Spleen (tissue), 13 donors: Measurements from ENCODE around the gene GFER. TPM values are rescaled to one million over a fixed set of nuclear protein-coding genes. Genes with fewer than 3 reads are reported as not detected.
A peak's percentile ranks its signal among the peaks of the same experiment; 100 is the strongest.

Experiments used
- DNase-seq: peaks from one replicate; pipeline ENCODE4 v3.0.0-alpha.2; 2020
- H3K27ac ChIP-seq, 8 donors: fragments of 200-600 bp; sonication (generic) in 7 of 8; 1 replicate in 4 of 8; 2 replicates in 4 of 8; pipeline versions ENCODE4 v1.5.0 to v1.8.0; 2016 to 2021; ENCODE audit warnings: inconsistent platforms in 4 of 8, mild to moderate bottlenecking in 4 of 8, moderate library complexity in 1 of 8
- H3K27me3 ChIP-seq, 7 donors: fragments of 200-600 bp; sonication (generic) in 6 of 7; replicated peaks in 1 of 7; 1 replicate in 4 of 7; 2 replicates in 3 of 7; pipeline versions ENCODE4 v1.5.0 to v1.8.0; 2016 to 2021; ENCODE audit warnings: inconsistent platforms in 3 of 7, mild to moderate bottlenecking in 1 of 7
- H3K36me3 ChIP-seq, 6 donors: fragments of 200-600 bp; sonication (generic) in 5 of 6; 1 replicate in 4 of 6; 2 replicates in 2 of 6; pipeline versions ENCODE4 v1.5.0 to v1.8.0; 2016 to 2021; ENCODE audit warnings: inconsistent platforms in 2 of 6
- H3K4me1 ChIP-seq, 6 donors: fragments of 200-600 bp; sonication (generic) in 5 of 6; 1 replicate in 3 of 6; 2 replicates in 3 of 6; pipeline versions ENCODE4 v1.5.0 to v1.8.0; 2016 to 2021; ENCODE audit warnings: inconsistent platforms in 3 of 6
- H3K4me3 ChIP-seq, 8 donors: fragments of 200-600 bp; sonication (generic) in 7 of 8; 1 replicate in 4 of 8; 2 replicates in 4 of 8; pipeline versions ENCODE4 v1.5.0 to v1.8.0; 2016 to 2021; ENCODE audit warnings: inconsistent platforms in 4 of 8, mild to moderate bottlenecking in 4 of 8, moderate library complexity in 2 of 8
- H3K9me3 ChIP-seq, 8 donors: fragments of 200-600 bp; sonication (generic) in 7 of 8; 1 replicate in 4 of 8; 2 replicates in 4 of 8; pipeline versions ENCODE4 v1.5.0 to v1.8.0; 2016 to 2021; ENCODE audit warnings: inconsistent platforms in 4 of 8
- CTCF ChIP-seq, 11 experiments: fragments of 200-600 bp in 7 of 11; fragments of 450-650 bp in 4 of 11; sonication (generic) in 4 of 11; IDR thresholded peaks in 8 of 11; conservative IDR thresholded peaks in 3 of 11; 1 replicate in 7 of 11; 2 replicates in 4 of 11; pipeline versions ENCODE4 v1.4.0 to v1.8.0; 2016 to 2021; ENCODE audit warnings: antibody characterized with exemption in 11 of 11, inconsistent platforms in 4 of 11, mild to moderate bottlenecking in 1 of 11
- POLR2A ChIP-seq, 3 donors: fragments of 450-650 bp; IDR thresholded peaks; one replicate each; pipeline ENCODE4 v1.5.1; 2017; ENCODE audit warnings: antibody characterized with exemption in 3 of 3, mild to moderate bottlenecking in 1 of 3
- POLR2AphosphoS5 ChIP-seq, 3 donors: sonication (generic); formaldehyde crosslinking; IDR thresholded peaks; one replicate each; pipeline ENCODE4 v1.5.1; 2017; ENCODE audit warnings: antibody characterized with exemption in 3 of 3
- WGBS, 5 donors: extraction: QIAGEN DNeasy Blood & Tissue Kit in 3 of 5; methylation state at CpG; one replicate each; pipeline versions ENCODE4 v1.1.5 to v1.1.7; 2013 to 2018; 5-methylcytosine and 5-hydroxymethylcytosine counted together
- intact Hi-C: fragments of 100-400 bp; cut with DNase I; formaldehyde crosslinking; loops from one replicate; pipeline ENCODE4 v1.15.0; 2023; ENCODE audit warnings: low total_unique reads
- long read RNA-seq, 2 donors: transcript quantifications; one replicate each; lab custom pipeline, GENCODE V29; 2026
- polyA plus RNA-seq, 3 donors: library from polyadenylated mRNA; stranded (reverse); fragments of 200-250 nt; gene quantifications; one replicate each; pipeline ENCODE4 v1.2.1, GENCODE V29; 2013
- total RNA-seq, 7 donors: library from RNA; depleted of rRNA in 3 of 7; stranded (reverse); fragments of >200 nt in 3 of 7; fragmentation: NEBNext Ultra II Directional in 4 of 7; extraction: Animal tissue kit (Norgen Biotek cat#: 25700) in 4 of 7; gene quantifications; one replicate each; pipeline versions ENCODE4 v1.1.0 to v1.2.1, GENCODE V29; 2016 to 2021
- donor health status: healthy with polysubstance abuse.
- donor health status: DM: no; HTN: no; CAD: no; lungs with moderate emphysema.
- donor health status: DM: no; HTN: no; CAD: no.
- donor health status: Bipolar disorder and iron deficiency.
- donor health status: healthy.
- donor health status: DM: no; HTN: no; CAD: no.
- donor health status: DM: yes; HTN: yes; CAD: no.

Gene GFER
- total RNA-seq (10 to 100 TPM in 6 of 7 donors, 1 to 10 TPM in 1; 9.6 to 23.3 (median 20.5) TPM), polyA plus RNA-seq (10 to 100 TPM; 28.5 to 36.0 (median 34.9) TPM)
- long read RNA-seq, donor 1, transcript GFER-201 (3 exons, 2,345 nt), result major isoform, 6 of 10 reads
- long read RNA-seq, donor 1, partial matches to known transcripts, result 0 of 10 reads
- long read RNA-seq, donor 1, other reads (novel, unspliced or antisense), result 0 of 10 reads
- long read RNA-seq, donor 2, transcript GFER-201 (3 exons, 2,345 nt), result major isoform, 14 of 15 reads
- long read RNA-seq, donor 2, partial matches to known transcripts, result 0 of 15 reads
- long read RNA-seq, donor 2, other reads (novel, unspliced or antisense), result 0 of 15 reads

- H3K4me1 ChIP-seq, result peaks cover 16 to 51% (median 34%) of the 10 kb centered on the region in 6 donors
- peak; percentile 96 for DNase-seq
These were observed at the start of gene GFER for GRCh38 chr16:1983544-1984346. Gene GFER, plus strand, starts transcription at chr16:1984193. Its CDS starts 26 bp downstream, at chr16:1984219.

DNA sequence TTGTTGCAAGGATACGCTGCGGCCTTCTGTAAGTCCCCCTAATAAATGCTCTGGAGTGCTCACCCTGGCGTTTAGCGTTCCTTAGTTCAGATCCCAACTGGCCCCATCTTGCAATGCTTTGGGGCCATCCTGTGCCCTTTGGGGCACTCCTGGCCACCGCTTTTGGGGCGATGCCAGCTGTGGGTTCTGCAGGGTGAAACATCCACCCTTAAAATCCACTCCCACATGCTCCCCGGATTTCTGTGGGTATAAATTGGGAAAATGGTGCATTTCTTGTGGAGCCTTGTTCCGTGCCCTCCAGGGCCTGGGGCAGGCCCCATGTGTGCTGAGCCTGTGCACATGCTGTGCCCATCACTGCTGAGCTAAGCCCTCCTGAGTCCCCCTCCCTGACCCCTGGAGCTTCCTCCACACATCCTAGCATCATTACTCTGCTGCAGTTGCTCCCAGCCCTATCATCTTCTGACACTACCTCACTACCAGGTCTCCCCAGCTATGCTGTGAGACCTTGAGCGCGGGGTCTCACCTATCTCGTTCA, 47.0 kb upstream of the GFER start:
- Histone ChIP-seq H3K27me3 (peaks cover 0 to 16% (median 0%) of the 10 kb centered on the region in 7 donors), H3K27ac (peak overlapping the region in 5 of 8 donors; percentile 59 to 94 (median 84)), H3K4me1 (peaks cover 6 to 81% (median 34%) of the 10 kb centered on the region in 6 donors), H3K9me3 (no peaks in the 10 kb centered on the region), H3K36me3 (peaks cover 0 to 61% (median 25%) of the 10 kb centered on the region in 6 donors), H3K4me3 (no peak overlapping the region)
- intact Hi-C loops, result no loop called here
- peak in 1 of 3 donors; percentile 54 for TF ChIP-seq POLR2AphosphoS5 (IDR thresholded peaks at IDR 0.05)
- TF ChIP-seq CTCF (IDR thresholded peaks at IDR 0.05 in 8 of 11, conservative IDR thresholded peaks at IDR 0.05 in 3 of 11), result no peak
- TF ChIP-seq POLR2A (IDR thresholded peaks at IDR 0.05), result no peak
- WGBS, 5 donors, result 93 to 96% (median 94%) methylated on average over 10 to 11 of the region's 11 CpGs
- DNase-seq, result no peak

More at GRCh38 chr16:1983544-1984346, at the start of gene GFER:
- TF ChIP-seq CTCF (IDR thresholded peaks at IDR 0.05 in 8 of 11, conservative IDR thresholded peaks at IDR 0.05 in 3 of 11) (peak in 9 of 11 experiments; percentile 4 to 65 (median 49)), POLR2AphosphoS5 (IDR thresholded peaks at IDR 0.05) (peak; percentile 66 to 83 (median 71)), POLR2A (IDR thresholded peaks at IDR 0.05) (peak in 2 of 3 donors; percentile 44 to 50)
- Histone ChIP-seq H3K27me3 (peaks cover 3 to 58% (median 29%) of the 10 kb centered on the region in 7 donors), H3K4me3 (peak within 1 kb of the TSS; percentile 76 to 94 (median 88)), H3K9me3 (no peaks in the 10 kb centered on the region), H3K27ac (peak within 1 kb of the TSS; percentile 55 to 87 (median 82)), H3K36me3 (peaks cover 0 to 32% (median 20%) of the 10 kb centered on the region in 6 donors)
- intact Hi-C loops, result no loop called here
- WGBS, 5 donors, result 0 to 2% (median 1%) methylated on average over 31 to 109 of the region's 109 CpGs

DNA sequence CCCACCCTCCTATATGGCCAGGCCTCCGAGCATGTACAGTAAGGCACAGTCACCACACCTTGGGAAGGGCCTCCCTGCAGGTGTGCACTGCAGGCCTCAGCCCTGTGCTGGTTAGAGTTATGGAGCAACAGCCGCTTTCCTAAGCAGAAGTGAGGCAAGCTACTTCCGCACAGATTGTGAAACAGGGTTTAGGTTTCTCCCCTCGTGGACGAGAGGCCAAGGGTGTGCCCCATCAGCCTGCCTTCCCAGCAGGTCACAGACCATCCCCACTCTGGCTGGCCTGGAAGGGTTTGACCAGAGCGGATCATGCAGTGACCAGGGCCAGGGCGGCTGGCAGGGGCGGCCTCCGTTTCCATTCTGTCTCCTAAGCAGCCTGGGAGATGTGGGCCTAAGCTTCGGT, 45.7 kb upstream of the GFER start:
- H3K27ac ChIP-seq, result peak overlapping the region in 7 of 8 donors; percentile 45 to 94 (median 80)
- H3K4me3 ChIP-seq, result peak overlapping the region in 3 of 8 donors; percentile 21 to 85 (median 50)
- peaks cover 0 to 61% (median 25%) of the 10 kb centered on the region in 6 donors for H3K36me3 ChIP-seq
- intact Hi-C loops, result no loop called here
- peaks cover 0 to 4% (median 0%) of the 10 kb centered on the region in 7 donors for H3K27me3 ChIP-seq
- DNase-seq, result no peak
- no peaks in the 10 kb centered on the region for H3K9me3 ChIP-seq
- TF ChIP-seq POLR2A (IDR thresholded peaks at IDR 0.05) (no peak), CTCF (IDR thresholded peaks at IDR 0.05 in 8 of 11, conservative IDR thresholded peaks at IDR 0.05 in 3 of 11) (no peak), POLR2AphosphoS5 (IDR thresholded peaks at IDR 0.05) (peak; percentile 59 to 88 (median 78))
- peaks cover 11 to 79% (median 37%) of the 10 kb centered on the region in 6 donors for H3K4me1 ChIP-seq
- WGBS, 5 donors, result 63 to 84% (median 79%) methylated on average over 6 to 10 of the region's 10 CpGs
